Calu3 (cell line): ENCODE measurements around the gene CYP20A1. TPM values are rescaled to one million over a fixed set of nuclear protein-coding genes. Genes with fewer than 3 reads are reported as not detected.
A peak's percentile ranks its signal among the peaks of the same experiment; 100 is the strongest.
"Not testable (repeated sequence)": the region's sequence is repeated elsewhere in the genome, so short reads cannot be mapped to it uniquely, and the experiment has no call there.

ENCODE experiments used
- BruUV-seq: library from RNA; stranded (reverse); fragments of 400-500 nt; replicated peaks from 2 replicates; lab custom pipeline; 2021; lab: Mats Ljungman, UMichigan
- CTCF ChIA-PET: fragments of 300-600 bp; sonication (Branson Sonifier 250); formaldehyde crosslinking; loops from one replicate; lab custom pipeline; 2022; ENCODE audit warnings: antibody characterized with exemption; lab: Charles Lee
- DNase-seq: peaks from one replicate; pipeline ENCODE4 v3.0.0; 2022
- H3K27ac Mint-ChIP-seq: one replicate; pipeline ENCODE4 v1.8.0; 2022; ENCODE audit warnings: mixed read lengths; ENCODE audit not compliant: unreplicated experiment
- H3K27me3 Mint-ChIP-seq: one replicate; pipeline ENCODE4 v1.8.0; 2022; ENCODE audit warnings: mixed read lengths; ENCODE audit not compliant: unreplicated experiment
- H3K36me3 Mint-ChIP-seq: one replicate; pipeline ENCODE4 v1.8.0; 2022; ENCODE audit warnings: mild to moderate bottlenecking, moderate library complexity, mixed read lengths; ENCODE audit not compliant: insufficient read depth, unreplicated experiment
- H3K4me1 Mint-ChIP-seq: one replicate; pipeline ENCODE4 v1.8.0; 2022; ENCODE audit warnings: mild to moderate bottlenecking, low read depth, mixed read lengths; ENCODE audit not compliant: unreplicated experiment
- H3K4me3 Mint-ChIP-seq: one replicate; pipeline ENCODE4 v1.8.0; 2022; ENCODE audit warnings: mild to moderate bottlenecking, low read depth, moderate library complexity, mixed read lengths; ENCODE audit not compliant: unreplicated experiment
- H3K9me3 Mint-ChIP-seq: one replicate; pipeline ENCODE4 v1.8.0; 2022; ENCODE audit warnings: low read depth, mixed read lengths; ENCODE audit not compliant: unreplicated experiment
- CTCF ChIP-seq: fragments of 200-600 bp; IDR thresholded peaks from one replicate; pipeline ENCODE4 v1.8.0; 2022; ENCODE audit warnings: antibody characterized with exemption; ENCODE audit not compliant: unreplicated experiment
- intact Hi-C: fragments of 100-400 bp; cut with micrococcal nuclease; formaldehyde crosslinking; loops from one replicate; pipeline ENCODE4 v1.10.0; 2022; ENCODE audit not compliant: unreplicated experiment
- total RNA-seq: library from RNA; stranded (reverse); gene quantifications from 2 replicates; pipeline ENCODE4 v1.2.3, GENCODE V29; 2022

The CYP20A1 gene
- total RNA-seq, 1 experiment from 2014 or later = 15.1 TPM

GRCh38 chr2:203240491-203240890 lies 1.7 kb downstream of the CYP20A1 start:
- peak overlapping the region; percentile 88 for H3K4me3 Mint-ChIP-seq
- DNase-seq = no peak
- CTCF ChIA-PET = no interaction called here
- no peak for TF ChIP-seq CTCF
- H3K27me3 Mint-ChIP-seq = no peaks in the 10 kb centered on the region
- intact Hi-C loops = no loop called here
- H3K9me3 Mint-ChIP-seq = no peaks in the 10 kb centered on the region
- H3K27ac Mint-ChIP-seq = peak overlapping the region; percentile 92
- H3K36me3 Mint-ChIP-seq = peaks cover 32% of the 10 kb centered on the region
- no TSS peak for BruUV-seq
- peaks cover 16% of the 10 kb centered on the region for H3K4me1 Mint-ChIP-seq

DNA sequence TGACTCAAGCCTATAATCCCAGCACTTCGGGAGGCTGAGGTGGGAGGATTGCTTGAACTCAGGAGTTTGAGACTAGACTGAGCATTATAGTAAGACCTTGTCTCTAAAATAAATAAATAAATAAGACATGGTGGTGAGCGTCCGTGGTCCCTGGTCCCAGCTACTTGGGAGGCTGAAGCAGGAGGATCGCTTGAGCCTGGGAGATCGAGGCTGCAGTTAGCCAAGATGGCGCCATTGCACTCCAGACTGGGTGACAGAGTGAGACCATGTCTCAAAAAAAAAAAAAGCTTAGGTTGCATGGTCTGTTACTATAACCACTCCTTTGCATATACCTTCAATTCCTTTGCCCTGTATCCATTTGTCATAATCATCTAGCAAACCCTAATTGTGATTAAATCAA lies 3.7 kb downstream of the CYP20A1 start:
- no peaks in the 10 kb centered on the region for H3K27me3 Mint-ChIP-seq
- CTCF ChIA-PET = no interaction called here

GRCh38 chr2:203246646-203247045 lies 7.8 kb downstream of the CYP20A1 start:
- CTCF ChIA-PET = no interaction called here
- H3K9me3 Mint-ChIP-seq = no peaks in the 10 kb centered on the region
- intact Hi-C loops = no loop called here
- no peak overlapping the region for H3K4me3 Mint-ChIP-seq
- H3K27ac Mint-ChIP-seq = no peak overlapping the region
- BruUV-seq = no TSS peak
- H3K27me3 Mint-ChIP-seq = no peaks in the 10 kb centered on the region
- no peak for DNase-seq
- H3K4me1 Mint-ChIP-seq = no peaks in the 10 kb centered on the region
- no peak for TF ChIP-seq CTCF
- peaks cover 12% of the 10 kb centered on the region for H3K36me3 Mint-ChIP-seq

More for the DNA sequence above, 3.7 kb downstream of the CYP20A1 start:
- H3K9me3 Mint-ChIP-seq = no peaks in the 10 kb centered on the region
- no peak for DNase-seq
- no peak overlapping the region for H3K4me3 Mint-ChIP-seq
- peaks cover 16% of the 10 kb centered on the region for H3K4me1 Mint-ChIP-seq
- no TSS peak for BruUV-seq
- TF ChIP-seq CTCF = no peak
- intact Hi-C loops = no loop called here
- H3K27ac Mint-ChIP-seq = no peak overlapping the region
- peaks cover 32% of the 10 kb centered on the region for H3K36me3 Mint-ChIP-seq

GRCh38 chr2:203252818-203253217 lies 14.0 kb downstream of the CYP20A1 start:
- intact Hi-C loops = no loop called here
- H3K9me3 Mint-ChIP-seq = peaks cover 3% of the 10 kb centered on the region
- no TSS peak for BruUV-seq
- peaks cover 27% of the 10 kb centered on the region for H3K36me3 Mint-ChIP-seq
- no peak overlapping the region for H3K4me3 Mint-ChIP-seq
- H3K27me3 Mint-ChIP-seq = no peaks in the 10 kb centered on the region
- no peaks in the 10 kb centered on the region for H3K4me1 Mint-ChIP-seq
- no peak for DNase-seq
- TF ChIP-seq CTCF = no peak
- no peak overlapping the region for H3K27ac Mint-ChIP-seq
- CTCF ChIA-PET = no interaction called here

- H3K27ac Mint-ChIP-seq, H3K9me3 Mint-ChIP-seq, BruUV-seq, DNase-seq, H3K4me1 Mint-ChIP-seq, H3K4me3 Mint-ChIP-seq, H3K27me3 Mint-ChIP-seq, CTCF ChIA-PET, intact Hi-C loops: not testable (repeated sequence)
- peaks cover 27% of the 10 kb centered on the region for H3K36me3 Mint-ChIP-seq
These were observed 14.7 kb downstream of the CYP20A1 start for GRCh38 chr2:203253422-203254095.
